Naive thymus-derived CD8-positive, alpha-beta T cell (primary cell): ENCODE data around the gene UBTD2. TPM values are rescaled to one million over a fixed set of nuclear protein-coding genes. Genes with fewer than 3 reads are reported as not detected.
"Not testable (repeated sequence)": the region's sequence is repeated elsewhere in the genome, so short reads cannot be mapped to it uniquely, and the experiment has no call there.

Experiments used
- ATAC-seq, 2 donors: fragments of 150-1000 bp; cut with Tn5 transposase in 1 of 2; sonication (Bioruptor Pico), chemical (Tn5 transposase) in 1 of 2; 1 replicate in 1 of 2; 2 replicates in 1 of 2; pipeline ENCODE4 v1.10.0; 2021; ENCODE audit warnings: mild to moderate bottlenecking in 2 of 2, moderate library complexity in 2 of 2
- POLR2A ChIA-PET: fragments of 350-600 bp; sonication (Branson Sonifier 250); formaldehyde crosslinking; loops from one replicate; lab custom pipeline; 2021; ENCODE audit warnings: antibody characterized with exemption; lab: Charles Lee
- DNase-seq, 10 donors: peaks; one replicate each; pipeline versions ENCODE4 v3.0.0 to v3.0.0-alpha.2; 2020 to 2022
- H3K27ac Mint-ChIP-seq, 10 donors: one replicate each; pipeline ENCODE4 v1.8.0; 2020 to 2022; ENCODE audit warnings: mild to moderate bottlenecking in 10 of 10, mixed read lengths in 10 of 10, moderate library complexity in 4 of 10, inconsistent platforms in 1 of 10
- H3K27me3 Mint-ChIP-seq, 5 donors: one replicate each; pipeline ENCODE4 v1.8.0; 2021 to 2022; ENCODE audit warnings: mixed read lengths in 5 of 5
- H3K36me3 Mint-ChIP-seq, 3 donors: one replicate each; pipeline ENCODE4 v1.8.0; 2020 to 2022; ENCODE audit warnings: mixed read lengths in 3 of 3, mild to moderate bottlenecking in 2 of 3, inconsistent platforms in 1 of 3
- H3K4me1 Mint-ChIP-seq, 4 donors: one replicate each; pipeline ENCODE4 v1.8.0; 2021 to 2022; ENCODE audit warnings: mixed read lengths in 4 of 4
- H3K4me3 Mint-ChIP-seq, 10 donors: one replicate each; pipeline ENCODE4 v1.8.0; 2020 to 2022; ENCODE audit warnings: mild to moderate bottlenecking in 10 of 10, mixed read lengths in 10 of 10, moderate library complexity in 6 of 10, inconsistent platforms in 1 of 10
- H3K9me3 Mint-ChIP-seq, 9 donors: one replicate each; pipeline ENCODE4 v1.8.0; 2020 to 2022; ENCODE audit warnings: mixed read lengths in 9 of 9, mild to moderate bottlenecking in 3 of 9, inconsistent platforms in 1 of 9, moderate library complexity in 1 of 9
- polyA plus RNA-seq, 3 donors: library from polyadenylated mRNA; unstranded; fragments of 300-500 nt; fragmentation: Illumina TruSeq; gene quantifications; one replicate each; pipeline ENCODE4 v1.2.3, GENCODE V29; 2021
- total RNA-seq, 8 experiments: library from RNA in 2 of 8; stranded (reverse) in 2 of 8; gene quantifications; one replicate each; pipeline ENCODE4 v1.2.3 and lab custom pipeline; 2021 to 2026

Gene UBTD2, protein sequence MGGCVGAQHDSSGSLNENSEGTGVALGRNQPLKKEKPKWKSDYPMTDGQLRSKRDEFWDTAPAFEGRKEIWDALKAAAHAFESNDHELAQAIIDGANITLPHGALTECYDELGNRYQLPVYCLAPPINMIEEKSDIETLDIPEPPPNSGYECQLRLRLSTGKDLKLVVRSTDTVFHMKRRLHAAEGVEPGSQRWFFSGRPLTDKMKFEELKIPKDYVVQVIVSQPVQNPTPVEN
- 1 to 10 TPM; 6.0 to 6.1 TPM for total RNA-seq
- polyA plus RNA-seq, result 1 to 10 TPM; 1.2 to 4.3 (median 2.7) TPM
- 4.4 to 23.2 (median 17.4) reads per million in 6 experiments for total RNA-seq (lab: John Stamatoyannopoulos, UW)

DNA sequence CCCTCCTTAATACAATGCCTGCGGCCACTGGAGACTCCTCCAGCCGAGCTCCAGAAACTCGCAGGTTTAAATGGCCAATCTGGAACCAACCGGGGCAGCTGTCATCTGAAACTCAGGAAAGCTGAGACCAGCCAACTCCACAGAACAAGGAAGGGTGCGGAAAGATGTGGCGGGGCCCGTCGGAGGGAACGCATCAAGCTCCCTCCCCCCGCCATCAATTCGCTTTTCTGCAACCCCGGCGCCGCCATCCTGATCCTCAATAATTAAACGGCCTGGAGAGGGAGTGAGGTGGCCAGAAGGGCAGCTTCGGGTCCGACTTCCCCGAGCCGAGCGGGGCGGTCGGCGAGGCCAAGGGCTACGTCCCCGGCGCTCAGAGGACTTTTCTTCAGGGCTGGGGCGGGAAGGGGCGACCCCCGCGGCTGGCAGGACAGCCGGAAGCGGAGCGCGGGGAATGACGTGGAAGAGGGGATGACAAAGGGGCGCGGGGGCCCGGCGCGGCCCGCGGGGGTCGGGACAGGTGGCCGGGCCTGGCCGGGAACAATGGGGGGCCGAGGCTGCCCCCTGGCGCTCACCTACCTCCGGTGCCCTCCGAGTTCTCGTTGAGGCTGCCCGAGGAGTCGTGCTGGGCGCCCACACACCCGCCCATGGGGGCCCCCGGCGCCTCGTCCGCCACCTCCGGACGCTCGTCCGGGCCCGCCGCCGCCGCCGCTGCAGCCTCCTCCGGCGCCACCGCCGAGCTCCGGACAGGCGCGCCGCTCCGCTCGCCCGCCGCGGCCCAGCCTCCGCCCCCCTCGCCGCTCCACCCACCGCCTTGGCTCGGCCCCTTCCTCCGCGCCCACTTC, at the start of gene UBTD2:
TSS of gene UBTD2 (minus strand) at position 745 of the 842 bp plus-strand sequence. CDS start at position 646, 99 bp downstream.
- Mint-ChIP-seq H3K27ac (peak within 1 kb of the TSS; percentile 66 to 92 (median 81)), H3K27me3 (no peaks in the 10 kb centered on the region), H3K4me1 (peaks cover 2 to 29% (median 24%) of the 10 kb centered on the region in 4 donors), H3K9me3 (no peaks in the 10 kb centered on the region), H3K4me3 (peak within 1 kb of the TSS; percentile 84 to 94 (median 90)), H3K36me3 (no peaks in the 10 kb centered on the region)
- POLR2A ChIA-PET, result interaction anchor here (0.7 to 0.8 kb wide), 2 partner anchors 109 to 217 kb away, joined by 3 read pairs; no protein-coding TSS in a partner anchor
- DNase-seq (peak; percentile 10 to 81 (median 66)), ATAC-seq (peak; percentile 84 to 88)

DNA sequence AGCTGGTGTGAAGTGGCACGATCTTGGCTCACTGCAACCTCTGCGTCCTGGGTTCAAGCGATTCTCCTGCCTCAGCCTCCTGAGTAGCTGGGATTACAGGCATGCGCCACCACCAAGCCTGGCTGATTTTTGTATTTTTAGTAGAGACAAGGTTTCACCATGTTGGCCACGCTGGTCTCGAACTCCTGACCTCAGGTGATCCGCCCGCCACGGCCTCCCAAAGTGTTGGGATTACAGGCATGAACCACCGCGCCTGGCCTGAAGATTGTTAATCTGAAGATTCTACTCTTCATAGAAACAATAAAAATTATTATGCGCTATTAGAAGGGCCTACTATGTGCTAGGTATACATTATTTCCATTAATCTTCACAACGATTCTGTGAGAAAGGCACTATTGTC, 43.3 kb upstream of the UBTD2 start:
- H3K27me3 Mint-ChIP-seq, POLR2A ChIA-PET, ATAC-seq: not testable (repeated sequence)

DNA sequence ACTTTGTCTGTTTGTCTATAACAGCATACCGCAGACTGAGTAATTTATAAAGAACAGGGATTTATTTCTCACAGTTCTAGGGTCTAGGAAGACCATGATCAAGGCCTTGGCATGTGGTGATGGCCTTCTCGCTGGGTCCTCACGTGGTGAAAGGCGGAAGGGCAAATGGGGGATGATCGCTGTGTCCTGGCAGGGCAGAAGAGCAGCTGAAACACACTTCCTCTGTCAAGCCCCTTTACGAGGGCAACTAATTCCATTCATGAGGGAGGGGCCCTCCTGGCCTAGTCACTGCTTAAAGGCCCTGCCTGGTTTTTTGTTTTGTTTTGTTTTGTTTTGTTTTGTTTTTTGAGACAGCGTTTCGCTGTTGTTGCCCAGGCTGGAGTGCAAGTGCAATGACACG, 41.9 kb upstream of the UBTD2 start:
- DNase-seq (no peak), ATAC-seq (no peak)
- H3K36me3 Mint-ChIP-seq, result no peaks in the 10 kb centered on the region
- no peak overlapping the region for H3K4me3 Mint-ChIP-seq
- no peak overlapping the region for H3K27ac Mint-ChIP-seq
- peaks cover 0 to 2% (median 0%) of the 10 kb centered on the region in 4 donors for H3K4me1 Mint-ChIP-seq
- POLR2A ChIA-PET, result no interaction called here
- no peaks in the 10 kb centered on the region for H3K9me3 Mint-ChIP-seq
- peaks cover 0 to 1% (median 0%) of the 10 kb centered on the region in 5 donors for H3K27me3 Mint-ChIP-seq

More for the DNA sequence above, 43.3 kb upstream of the UBTD2 start:
- H3K4me1 Mint-ChIP-seq, DNase-seq, H3K9me3 Mint-ChIP-seq, H3K27ac Mint-ChIP-seq, H3K36me3 Mint-ChIP-seq, H3K4me3 Mint-ChIP-seq: not testable (repeated sequence)

DNA sequence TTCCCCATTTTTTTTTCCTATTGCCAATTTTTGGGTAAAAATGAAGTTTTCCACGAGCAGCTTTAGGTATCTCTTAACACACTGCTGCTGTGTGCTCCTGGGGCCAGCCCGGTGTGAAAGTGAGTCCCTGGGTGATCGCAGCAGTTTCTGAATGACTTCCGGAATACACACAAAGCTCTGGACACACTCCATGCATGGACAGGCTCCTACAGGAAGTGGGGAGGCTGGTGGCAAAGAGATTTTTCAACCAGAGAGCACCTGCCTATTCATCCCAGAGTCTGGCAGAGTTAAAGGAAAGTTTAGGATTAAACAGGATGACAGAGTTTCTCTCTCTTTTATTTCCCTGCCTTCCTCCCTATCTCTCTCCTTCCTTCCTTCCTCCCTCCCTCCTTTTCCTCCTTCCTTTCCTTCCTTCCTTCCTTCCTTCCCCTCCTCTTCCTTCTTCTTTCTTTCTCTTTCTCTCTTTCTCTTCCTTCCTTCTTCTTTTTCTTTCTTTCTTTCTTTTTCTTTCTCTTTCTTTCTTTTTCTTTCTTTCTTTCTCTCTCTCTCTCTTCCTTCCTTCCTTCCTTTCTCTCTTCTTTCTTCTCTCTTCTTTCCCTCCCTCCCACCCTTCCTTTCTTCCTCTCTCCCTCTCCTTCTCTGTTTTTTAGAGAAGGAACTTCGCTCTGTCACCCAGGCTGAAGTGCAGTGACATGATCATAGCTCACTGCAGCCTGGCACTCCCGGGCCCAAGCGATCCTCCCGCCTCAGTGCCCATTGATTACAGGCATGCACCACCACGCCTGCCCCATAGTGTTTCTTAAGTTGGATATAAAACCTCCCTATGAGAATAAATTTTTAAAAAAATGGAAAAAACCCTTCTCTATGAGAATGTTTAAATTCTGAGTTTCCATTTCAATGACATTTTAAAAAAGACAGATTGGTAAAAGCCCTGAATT, 38.7 kb upstream of the UBTD2 start:
- POLR2A ChIA-PET, result interaction anchor here (0.5 kb wide), 1 partner anchor 160 kb away, joined by 3 read pairs; no protein-coding TSS in a partner anchor

DNA sequence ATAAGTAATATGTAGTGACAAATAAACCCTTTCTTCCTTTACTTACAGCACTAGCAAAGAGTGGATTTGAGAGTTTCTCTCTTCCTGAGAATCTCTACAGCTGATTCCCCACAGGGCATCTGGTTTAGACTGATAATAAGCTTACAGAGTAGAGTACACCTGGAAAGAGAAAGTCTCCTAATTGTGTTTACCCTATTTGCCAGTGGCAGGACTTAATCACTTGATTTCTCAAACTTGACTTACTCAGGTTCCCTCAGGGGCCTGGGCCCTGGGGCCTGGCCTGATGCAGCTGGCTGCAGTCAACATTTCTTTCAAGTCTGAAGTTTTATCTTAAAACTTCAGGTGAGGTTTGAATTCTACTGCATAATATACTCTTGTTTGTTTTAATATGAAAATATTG, 38.0 kb upstream of the UBTD2 start:
- no peaks in the 10 kb centered on the region for H3K27me3 Mint-ChIP-seq
- H3K4me3 Mint-ChIP-seq, result no peak overlapping the region
- H3K4me1 Mint-ChIP-seq, result peaks cover 0 to 2% (median 0%) of the 10 kb centered on the region in 4 donors
- DNase-seq (no peak), ATAC-seq (no peak)
- POLR2A ChIA-PET, result interaction anchor here (0.5 kb wide), 1 partner anchor 160 kb away, joined by 3 read pairs; no protein-coding TSS in a partner anchor
- no peaks in the 10 kb centered on the region for H3K36me3 Mint-ChIP-seq
- H3K27ac Mint-ChIP-seq, result peak overlapping the region in 2 of 10 donors; percentile 6 to 35
- no peaks in the 10 kb centered on the region for H3K9me3 Mint-ChIP-seq

More for the DNA sequence above, 38.7 kb upstream of the UBTD2 start:
- Mint-ChIP-seq H3K4me3 (no peak overlapping the region), H3K36me3 (no peaks in the 10 kb centered on the region), H3K27ac (peak overlapping the region in 3 of 10 donors; percentile 6 to 62 (median 18)), H3K4me1 (peaks cover 0 to 2% (median 0%) of the 10 kb centered on the region in 4 donors), H3K9me3 (no peaks in the 10 kb centered on the region), H3K27me3 (no peaks in the 10 kb centered on the region)
- ATAC-seq (no peak), DNase-seq (no peak)

DNA sequence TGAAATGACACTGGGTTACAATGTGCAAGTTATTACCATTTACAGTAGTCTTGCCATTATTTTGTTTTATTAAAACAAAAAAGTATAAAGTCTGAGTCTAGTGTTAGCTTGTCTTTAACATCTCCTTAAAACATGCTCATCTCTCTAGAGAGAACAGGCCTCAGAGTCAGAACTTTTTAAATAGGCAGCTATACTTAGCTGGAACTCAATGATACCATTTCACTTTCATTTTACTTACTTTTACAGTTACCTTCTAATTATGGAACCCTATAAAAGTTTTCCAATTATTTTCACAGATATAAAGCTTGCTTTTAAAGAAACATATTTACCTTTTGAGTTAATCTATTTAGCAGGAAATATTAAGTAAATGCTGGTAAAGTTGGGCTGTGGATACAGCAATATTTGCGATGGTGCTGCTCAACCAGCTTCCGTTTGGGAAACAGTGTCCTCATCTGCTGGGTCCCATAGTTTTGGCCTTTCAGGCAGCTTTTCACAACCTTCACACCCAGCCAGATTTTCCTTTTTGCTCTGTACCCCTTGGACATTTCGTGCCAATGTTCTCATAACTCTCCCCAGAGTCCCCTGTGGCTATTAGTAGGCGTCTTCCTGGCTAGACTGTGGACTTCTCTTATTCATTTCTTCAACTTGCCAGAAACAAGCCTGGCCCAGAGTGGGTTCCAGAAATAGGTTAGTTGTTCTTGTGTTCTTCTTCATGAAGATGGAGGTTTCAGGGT, 36.3 kb upstream of the UBTD2 start:
- Mint-ChIP-seq H3K4me1 (peaks cover 0 to 2% (median 0%) of the 10 kb centered on the region in 4 donors), H3K27me3 (no peaks in the 10 kb centered on the region), H3K36me3 (no peaks in the 10 kb centered on the region), H3K4me3 (no peak overlapping the region), H3K9me3 (no peaks in the 10 kb centered on the region), H3K27ac (no peak overlapping the region)
- POLR2A ChIA-PET, result no interaction called here
- no peak for DNase-seq
- ATAC-seq, result no peak

DNA sequence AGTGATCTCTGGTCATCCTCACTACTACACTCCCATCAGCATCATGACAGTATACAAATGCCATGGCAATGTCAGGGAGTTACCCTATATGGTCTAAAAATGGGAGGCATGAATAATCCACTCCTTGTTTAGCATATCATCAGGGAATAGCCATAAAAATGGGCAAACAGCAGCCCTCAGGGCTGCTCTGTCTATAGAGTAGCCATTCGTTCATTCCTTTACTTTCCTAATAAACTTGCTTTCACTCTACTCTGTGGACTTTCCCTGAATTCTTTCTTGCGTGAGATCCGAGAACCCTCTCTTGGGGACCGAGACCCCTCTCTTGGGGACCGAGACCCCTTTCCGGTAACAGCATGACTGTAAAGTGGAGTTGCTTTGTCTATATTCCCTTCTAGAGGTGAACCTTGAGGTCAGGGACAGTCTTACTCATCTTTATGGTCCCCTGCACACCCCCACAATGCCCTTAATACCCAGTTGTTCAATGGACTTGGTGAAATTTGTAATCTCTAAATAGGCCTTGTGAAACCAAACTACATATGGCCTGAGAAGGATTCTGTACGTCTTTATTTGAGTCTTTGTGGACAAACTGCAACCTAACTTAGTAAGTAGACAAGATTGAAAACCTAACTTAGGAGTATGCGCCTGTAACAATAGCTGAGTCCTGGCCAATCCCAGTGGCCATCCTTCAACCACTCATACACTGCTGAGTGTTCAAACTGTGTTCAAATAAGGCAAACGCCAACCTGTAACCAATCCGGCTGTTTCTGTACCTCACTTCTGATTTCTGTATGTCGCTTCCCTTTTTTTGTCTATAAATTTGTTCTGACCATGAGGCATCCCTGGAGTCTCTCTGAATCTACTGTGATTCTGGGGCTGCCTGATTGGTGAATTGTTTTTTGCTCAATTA, 32.3 kb upstream of the UBTD2 start:
- Mint-ChIP-seq H3K27ac (no peak overlapping the region), H3K36me3 (no peaks in the 10 kb centered on the region), H3K4me1 (no peaks in the 10 kb centered on the region), H3K4me3 (no peak overlapping the region), H3K9me3 (no peaks in the 10 kb centered on the region), H3K27me3 (peaks cover 0 to 3% (median 0%) of the 10 kb centered on the region in 5 donors)
- ATAC-seq (no peak), DNase-seq (no peak)
- POLR2A ChIA-PET, result no interaction called here

DNA sequence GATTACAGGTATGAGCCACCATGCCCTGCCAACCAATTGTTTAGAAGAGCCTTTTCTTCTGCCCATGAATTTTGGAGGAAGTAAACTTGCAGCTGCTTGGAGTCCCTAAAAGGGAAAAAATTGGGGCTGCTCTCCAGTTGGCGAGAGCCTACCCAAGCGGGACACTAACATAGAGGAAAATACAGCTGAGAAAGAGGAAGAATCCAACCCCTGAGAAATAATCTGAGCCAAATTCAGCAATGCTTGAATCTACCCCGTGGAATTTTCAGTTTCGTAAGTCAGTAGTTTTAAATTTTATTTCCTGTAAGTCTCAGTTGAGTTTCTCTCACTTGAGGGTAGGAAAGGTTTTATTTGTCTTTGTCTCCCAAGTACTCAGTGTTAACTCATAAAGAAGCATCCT, 30.4 kb upstream of the UBTD2 start:
- Mint-ChIP-seq H3K27me3 (peaks cover 0 to 5% (median 0%) of the 10 kb centered on the region in 5 donors), H3K27ac (no peak overlapping the region), H3K4me1 (no peaks in the 10 kb centered on the region), H3K36me3 (no peaks in the 10 kb centered on the region), H3K4me3 (no peak overlapping the region), H3K9me3 (no peaks in the 10 kb centered on the region)
- ATAC-seq (no peak), DNase-seq (no peak)
- POLR2A ChIA-PET, result no interaction called here

DNA sequence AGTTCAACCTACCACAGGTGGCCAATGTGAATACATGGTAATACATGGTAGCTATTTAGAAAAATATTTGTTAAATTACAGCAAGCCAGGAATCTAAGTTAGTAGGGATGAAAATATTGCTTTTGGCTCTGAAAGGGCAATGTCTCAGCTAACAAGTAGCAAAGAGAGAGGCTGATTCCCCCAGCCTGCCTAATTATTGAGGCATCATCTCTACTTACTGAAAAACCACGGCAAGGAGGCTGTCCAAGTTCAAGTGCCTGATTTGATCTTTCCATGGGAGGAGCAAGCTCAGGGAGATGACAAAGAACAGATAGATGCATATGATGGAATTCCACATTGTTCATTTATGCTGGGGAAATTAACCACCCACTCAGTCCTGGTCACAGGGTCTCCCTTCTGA, 28.7 kb upstream of the UBTD2 start:
- Mint-ChIP-seq H3K36me3 (no peaks in the 10 kb centered on the region), H3K27me3 (peaks cover 0 to 5% (median 3%) of the 10 kb centered on the region in 5 donors), H3K9me3 (no peaks in the 10 kb centered on the region), H3K27ac (no peak overlapping the region), H3K4me1 (no peaks in the 10 kb centered on the region), H3K4me3 (no peak overlapping the region)
- ATAC-seq, result no peak
- no peak for DNase-seq
- POLR2A ChIA-PET, result no interaction called here

DNA sequence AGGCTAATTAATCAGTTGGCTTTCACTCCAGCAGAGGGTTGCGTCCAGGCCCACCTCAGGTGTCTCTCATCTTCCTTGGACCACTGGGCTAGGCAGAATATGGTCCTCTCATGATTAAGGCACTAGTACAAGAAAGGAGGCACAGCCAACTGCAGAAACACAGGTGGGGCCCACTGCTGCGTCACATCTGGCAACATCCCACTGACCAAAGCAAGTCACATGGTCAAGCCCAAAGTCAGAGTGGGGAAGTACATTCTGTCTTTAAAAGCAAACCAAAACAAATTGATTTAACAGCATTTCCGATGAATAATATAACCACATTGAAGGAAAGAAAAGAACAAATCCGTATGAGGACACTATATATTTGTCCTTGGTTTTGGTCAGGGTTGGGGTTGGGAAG, 28.0 kb upstream of the UBTD2 start:
- Mint-ChIP-seq H3K27ac (no peak overlapping the region), H3K27me3 (peaks cover 0 to 5% (median 3%) of the 10 kb centered on the region in 5 donors), H3K9me3 (no peaks in the 10 kb centered on the region), H3K36me3 (no peaks in the 10 kb centered on the region), H3K4me3 (no peak overlapping the region), H3K4me1 (no peaks in the 10 kb centered on the region)
- POLR2A ChIA-PET, result no interaction called here
- no peak for DNase-seq
- ATAC-seq, result no peak

DNA sequence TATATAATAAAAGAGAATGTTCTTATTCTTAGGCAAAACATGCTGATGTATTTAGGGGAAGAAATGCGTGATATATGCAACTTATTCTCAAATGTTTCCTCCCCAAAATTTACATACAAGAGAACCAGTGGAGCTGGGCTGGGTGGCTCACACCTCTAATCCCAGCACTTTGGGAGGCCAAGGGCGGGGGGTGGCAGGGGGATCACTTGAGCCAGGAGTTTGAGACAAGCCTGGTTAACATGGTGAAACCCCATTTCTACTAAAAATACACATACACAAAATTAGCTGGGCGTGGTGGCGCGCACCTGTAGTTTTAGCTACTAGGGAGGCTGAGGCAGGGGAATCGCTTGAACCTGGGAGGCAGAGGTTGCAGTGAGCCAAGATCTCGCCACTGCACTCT, 27.5 kb upstream of the UBTD2 start:
- peaks cover 0 to 5% (median 3%) of the 10 kb centered on the region in 5 donors for H3K27me3 Mint-ChIP-seq
- peaks cover 0 to 5% (median 0%) of the 10 kb centered on the region in 9 donors for H3K9me3 Mint-ChIP-seq
- no peak overlapping the region for H3K4me3 Mint-ChIP-seq
- no peaks in the 10 kb centered on the region for H3K4me1 Mint-ChIP-seq
- ATAC-seq (no peak), DNase-seq (no peak)
- no peak overlapping the region for H3K27ac Mint-ChIP-seq
- POLR2A ChIA-PET, result no interaction called here
- no peaks in the 10 kb centered on the region for H3K36me3 Mint-ChIP-seq
